Measurements from ENCODE around the gene KIF22. TPM values are rescaled to one million over a fixed set of nuclear protein-coding genes. Genes with fewer than 3 reads are reported as not detected.
A peak's percentile ranks its signal among the peaks of the same experiment; 100 is the strongest.
"Not testable (repeated sequence)": the region's sequence is repeated elsewhere in the genome, so short reads cannot be mapped to it uniquely, and the experiment has no call there.

KIF22 gene
- 104 and 111 TPM in 2 replicates for total RNA-seq (2014; rRNA removed; shearing (Covaris generic))

GRCh38 chr16:29790183-29790948 lies at the start of gene KIF22:
TSS of gene KIF22 (plus strand) at chr16:29790751. CDS start at chr16:29790760, 9 bp downstream.
- DNase-seq (ENCODE audit: low read depth), result peak; percentile 99

GRCh38 chr16:29742683-29743275 lies 47.8 kb upstream of the KIF22 start:
- no peak for DNase-seq (ENCODE audit: low read depth)

- no peak for DNase-seq (ENCODE audit: low read depth)
Measured at GRCh38 chr16:29743475-29743826, 47.1 kb upstream of the KIF22 start.

GRCh38 chr16:29743827-29744531 lies 46.6 kb upstream of the KIF22 start:
- DNase-seq (ENCODE audit: low read depth), result no peak

GRCh38 chr16:29744541-29745101 lies 45.9 kb upstream of the KIF22 start:
- no peak for DNase-seq (ENCODE audit: low read depth)

GRCh38 chr16:29745121-29745852 lies 45.3 kb upstream of the KIF22 start:
- DNase-seq (ENCODE audit: low read depth), result no peak

- DNase-seq (ENCODE audit: low read depth), result peak; percentile 79
Measured at GRCh38 chr16:29745853-29746345, 44.7 kb upstream of the KIF22 start, which contains the start of gene C16orf54. TSS of gene C16orf54 (minus strand) at chr16:29745990. CDS start at chr16:29744951, 1,039 bp downstream.

- DNase-seq (ENCODE audit: low read depth), result not testable (repeated sequence)
Measured at GRCh38 chr16:29746518-29746917, 44.0 kb upstream of the KIF22 start.

- no peak for DNase-seq (ENCODE audit: low read depth)
Measured at GRCh38 chr16:29747947-29748759, 42.4 kb upstream of the KIF22 start.

- DNase-seq (ENCODE audit: low read depth), result not testable (repeated sequence)
Measured at GRCh38 chr16:29748760-29749149, 41.8 kb upstream of the KIF22 start.

- no peak for DNase-seq (ENCODE audit: low read depth)
Measured at GRCh38 chr16:29753516-29753915, 37.0 kb upstream of the KIF22 start.

GRCh38 chr16:29756654-29757053 lies 33.9 kb upstream of the KIF22 start:
- no peak for DNase-seq (ENCODE audit: low read depth)

GRCh38 chr16:29757086-29757485 lies 33.5 kb upstream of the KIF22 start:
- not testable (repeated sequence) for DNase-seq (ENCODE audit: low read depth)

GRCh38 chr16:29757950-29758466 lies 32.5 kb upstream of the KIF22 start:
- no peak for DNase-seq (ENCODE audit: low read depth)

GRCh38 chr16:29760567-29761279 lies 29.8 kb upstream of the KIF22 start:
- no peak for DNase-seq (ENCODE audit: low read depth)

GRCh38 chr16:29761280-29761651 lies 29.3 kb upstream of the KIF22 start:
- DNase-seq (ENCODE audit: low read depth), result not testable (repeated sequence)

- DNase-seq (ENCODE audit: low read depth), result no peak
Measured at GRCh38 chr16:29761882-29762281, 28.7 kb upstream of the KIF22 start.

GRCh38 chr16:29763326-29763725 lies 27.2 kb upstream of the KIF22 start:
- no peak for DNase-seq (ENCODE audit: low read depth)

GRCh38 chr16:29765167-29766032 lies 25.2 kb upstream of the KIF22 start:
- DNase-seq (ENCODE audit: low read depth), result peak; percentile 13
